HepG2 (cell line): ENCODE data around the gene C10orf143. TPM values are rescaled to one million over a fixed set of nuclear protein-coding genes. Genes with fewer than 3 reads are reported as not detected.
A peak's percentile ranks its signal among the peaks of the same experiment; 100 is the strongest.

ENCODE experiments used
- ATAC-seq: fragments of 200-7000 bp; cut with Tn5 transposase; 3 replicates; pipeline ENCODE4 v1.9.1; 2020; ENCODE audit warnings: mild to moderate bottlenecking, moderate library complexity
- BruUV-seq: library from RNA; stranded (reverse); fragments of 400-500 nt; replicated peaks from 2 replicates; lab custom pipeline; 2021; lab: Mats Ljungman, UMichigan
- CTCF ChIA-PET: fragments of 300-600 bp; formaldehyde crosslinking; extraction: SDS; loops from one replicate; lab custom pipeline; 2021; ENCODE audit warnings: low total read pairs, inconsistent platforms, low intra/inter-chr PET ratio; lab: Yijun Ruan, JAX
- POLR2A ChIA-PET: fragments of 350-600 bp; sonication (Branson Sonifier 250); formaldehyde crosslinking; loops from one replicate; lab custom pipeline; 2020; ENCODE audit warnings: antibody characterized with exemption, inconsistent platforms; lab: Yijun Ruan, JAX
- DNase-seq: peaks from one replicate; pipeline ENCODE4 v3.0.0-alpha.2; 2015; ENCODE audit warnings: low spot score
- FAIRE-seq: peaks from 3 replicates; lab custom pipeline; 2011; peaks lifted over from hg19 to GRCh38; lab: Jason Lieb, UNC
- H2AFZ ChIP-seq: one replicate; pipeline ENCODE4 v1.6.1; 2011; ENCODE audit warnings: low read length, inconsistent platforms
- H3K27ac ChIP-seq: fragments of 300-600 bp; 3 replicates; pipeline ENCODE4 v1.8.0; 2011; ENCODE audit warnings: mixed run types, mild to moderate bottlenecking, mixed read lengths, low read length, inconsistent platforms; ENCODE audit not compliant: insufficient read depth; ENCODE audit errors: extremely low read length
- H3K27me3 ChIP-seq, 2 experiments: fragments of 200-600 bp in 1 of 2; 2 replicates in 1 of 2; 3 replicates in 1 of 2; pipeline versions ENCODE4 v1.6.0 to v1.8.0; 2011; ENCODE audit warnings: low read length in 2 of 2, mild to moderate bottlenecking in 2 of 2, moderate library complexity in 2 of 2, inconsistent platforms in 1 of 2; ENCODE audit not compliant: insufficient read depth in 2 of 2, control insufficient read depth in 1 of 2
- H3K36me3 ChIP-seq, 2 experiments: fragments of 200-600 bp in 1 of 2; replicated peaks in 1 of 2; 2 replicates in 1 of 2; 3 replicates in 1 of 2; pipeline versions ENCODE4 v1.5.1 to v1.8.0; 2011; ENCODE audit warnings: low read length in 2 of 2, inconsistent platforms in 1 of 2; ENCODE audit not compliant: insufficient read depth in 2 of 2, control insufficient read depth in 1 of 2
- H3K4me1 ChIP-seq: 2 replicates; pipeline ENCODE4 v1.5.1; 2012; ENCODE audit warnings: low read length, inconsistent platforms; ENCODE audit not compliant: insufficient read depth
- H3K4me2 ChIP-seq: 2 replicates; pipeline ENCODE4 v1.6.0; 2011; ENCODE audit warnings: low read depth, low read length, inconsistent platforms
- H3K4me3 ChIP-seq, 3 experiments: fragments of 200-600 bp in 1 of 3; sonication (generic), shearing (Covaris generic) in 1 of 3; replicated peaks in 1 of 3; 2 replicates each; pipeline ENCODE4 v1.5.1; 2011 to 2016; ENCODE audit warnings: low read length in 3 of 3, inconsistent platforms in 2 of 3, low read depth in 2 of 3, mild to moderate bottlenecking in 2 of 3, control low read depth in 1 of 3, mixed read lengths in 1 of 3; ENCODE audit not compliant: insufficient read depth in 1 of 3
- H3K79me2 ChIP-seq: one replicate; pipeline ENCODE4 v1.6.1; 2011; ENCODE audit warnings: low read length, inconsistent platforms; ENCODE audit not compliant: insufficient read depth
- H3K9ac ChIP-seq: 2 replicates; pipeline ENCODE4 v1.6.0; 2011; ENCODE audit warnings: mild to moderate bottlenecking, low read depth, low read length, inconsistent platforms; ENCODE audit not compliant: insufficient read depth
- H3K9me3 ChIP-seq: 2 replicates; pipeline ENCODE4 v1.5.1; 2012; ENCODE audit warnings: mild to moderate bottlenecking, low read length
- H4K20me1 ChIP-seq: 2 replicates; pipeline ENCODE4 v1.6.0; 2011; ENCODE audit warnings: inconsistent platforms, mild to moderate bottlenecking, low read length, moderate library complexity; ENCODE audit not compliant: insufficient read depth
- GATAD2A ChIP-seq: IDR thresholded peaks from 2 replicates; pipeline ENCODE4 v1.6.1; 2016
- MEIS2 ChIP-seq: sonication (generic); formaldehyde crosslinking; IDR thresholded peaks from 2 replicates; pipeline ENCODE4 v1.9.0; 2021; ENCODE audit warnings: mild to moderate bottlenecking, missing genetic modification reagents
- NKX3-1 ChIP-seq: sonication (generic); formaldehyde crosslinking; IDR thresholded peaks from 2 replicates; pipeline ENCODE4 v1.5.0; 2020; ENCODE audit warnings: missing genetic modification reagents
- NR2F6 ChIP-seq, 2 experiments: IDR thresholded peaks; 2 replicates each; pipeline ENCODE4 v1.6.1; 2016; ENCODE audit warnings: antibody characterized with exemption in 1 of 2, mild to moderate bottlenecking in 1 of 2
- PHF8 ChIP-seq: sonication (generic); formaldehyde crosslinking; IDR thresholded peaks from 2 replicates; pipeline ENCODE4 v1.5.0; 2020; ENCODE audit warnings: missing genetic modification reagents
- POLR2G ChIP-seq: fragments of 200-400 bp; formaldehyde crosslinking; IDR thresholded peaks from 2 replicates; pipeline ENCODE4 v1.6.1; 2018; ENCODE audit warnings: mild to moderate bottlenecking, low read depth, low read length, moderate library complexity
- PTBP1 ChIP-seq: fragments of 200-400 bp; formaldehyde crosslinking; IDR thresholded peaks from 2 replicates; pipeline ENCODE4 v1.6.1; 2018; ENCODE audit warnings: low read length, low read depth; ENCODE audit not compliant: poor library complexity, severe bottlenecking
- SIN3A ChIP-seq: IDR thresholded peaks from 2 replicates; pipeline ENCODE4 v1.6.1; 2011; ENCODE audit warnings: low read depth, mild to moderate bottlenecking, control low read depth, low read length, borderline replicate concordance
- ZNF282 ChIP-seq: fragments of 450-650 bp; IDR thresholded peaks from 2 replicates; pipeline ENCODE4 v1.6.1; 2018; ENCODE audit not compliant: partially characterized antibody
- ZNF605 ChIP-seq: sonication (generic); formaldehyde crosslinking; IDR thresholded peaks from 2 replicates; pipeline ENCODE4 v1.8.0; 2022; ENCODE audit warnings: mild to moderate bottlenecking, missing genetic modification reagents
- ZSCAN31 ChIP-seq: sonication (generic); formaldehyde crosslinking; IDR thresholded peaks from 2 replicates; pipeline ENCODE4 v1.5.0; 2020; ENCODE audit warnings: low read depth, mild to moderate bottlenecking, missing genetic modification reagents
- ZSCAN9 ChIP-seq: IDR thresholded peaks from 2 replicates; pipeline ENCODE4 v1.6.1; 2016; ENCODE audit warnings: borderline replicate concordance
- WGBS: methylation state at CpG from one replicate; pipeline ENCODE4 v1.1.6; 2017; ENCODE audit warnings: low lambda C conversion rate; 5-methylcytosine and 5-hydroxymethylcytosine counted together
- in situ Hi-C: cut with HindIII; loops from 2 replicates; pipeline ENCODE4 v1.10.0; 2017; ENCODE audit warnings: low pct_unique_long_range_greater_than_20kb; ENCODE audit not compliant: extremely low pct_ligation_motif_present
- intact Hi-C: fragments of 100-400 bp; cut with micrococcal nuclease; formaldehyde crosslinking; loops from one replicate; pipeline ENCODE4 v1.10.0; 2022; ENCODE audit not compliant: unreplicated experiment
- polyA plus RNA-seq, 8 experiments: library from polyadenylated mRNA; depleted of rRNA in 3 of 8; stranded (reverse) in 7 of 8; unstranded in 1 of 8; fragments of >200 nt; fragmentation: Illumina TruSeq in 4 of 8; extraction: Trizol in 4 of 8; gene quantifications; 2 replicates each; pipeline versions ENCODE4 v1.2.1 to v1.2.3, GENCODE V29; 2011 to 2016; ENCODE audit warnings: low read depth in 4 of 8, missing spikeins in 1 of 8, mixed read lengths in 1 of 8; ENCODE audit not compliant: insufficient read depth in 1 of 8
- total RNA-seq, 5 experiments: library from RNA; depleted of rRNA; stranded (reverse); fragments of >200 nt; fragmentation: Illumina TruSeq; extraction: Trizol; gene quantifications; 2 replicates each; pipeline ENCODE4 v1.2.3, GENCODE V29; 2016; ENCODE audit warnings: low read depth in 1 of 5
- TF ChIP-seq, protein P1 (sequence below): sonication (generic); formaldehyde crosslinking; IDR thresholded peaks from 2 replicates; pipeline ENCODE4 v1.4.0; 2020; ENCODE audit warnings: mild to moderate bottlenecking, missing genetic modification reagents
- TF ChIP-seq, protein P2 (sequence below): sonication (generic); formaldehyde crosslinking; IDR thresholded peaks from 2 replicates; pipeline ENCODE4 v1.9.0; 2022; ENCODE audit warnings: missing genetic modification reagents, mild to moderate bottlenecking, borderline replicate concordance
- TF ChIP-seq, protein P3 (sequence below): sonication (generic); formaldehyde crosslinking; IDR thresholded peaks from 2 replicates; pipeline ENCODE4 v1.5.1; 2020; ENCODE audit warnings: missing genetic modification reagents, mild to moderate bottlenecking, borderline replicate concordance
- TF ChIP-seq, protein P4 (sequence below): sonication (generic); formaldehyde crosslinking; IDR thresholded peaks from 2 replicates; pipeline ENCODE4 v1.4.0; 2020; ENCODE audit warnings: missing genetic modification reagents

C10orf143 gene
- total and polyA plus RNA-seq, 2 of the 13 experiments (the other 11 are each of a cell fraction or from before 2014, with no cell fraction given) = 0.21 to 0.91 TPM

DNA sequence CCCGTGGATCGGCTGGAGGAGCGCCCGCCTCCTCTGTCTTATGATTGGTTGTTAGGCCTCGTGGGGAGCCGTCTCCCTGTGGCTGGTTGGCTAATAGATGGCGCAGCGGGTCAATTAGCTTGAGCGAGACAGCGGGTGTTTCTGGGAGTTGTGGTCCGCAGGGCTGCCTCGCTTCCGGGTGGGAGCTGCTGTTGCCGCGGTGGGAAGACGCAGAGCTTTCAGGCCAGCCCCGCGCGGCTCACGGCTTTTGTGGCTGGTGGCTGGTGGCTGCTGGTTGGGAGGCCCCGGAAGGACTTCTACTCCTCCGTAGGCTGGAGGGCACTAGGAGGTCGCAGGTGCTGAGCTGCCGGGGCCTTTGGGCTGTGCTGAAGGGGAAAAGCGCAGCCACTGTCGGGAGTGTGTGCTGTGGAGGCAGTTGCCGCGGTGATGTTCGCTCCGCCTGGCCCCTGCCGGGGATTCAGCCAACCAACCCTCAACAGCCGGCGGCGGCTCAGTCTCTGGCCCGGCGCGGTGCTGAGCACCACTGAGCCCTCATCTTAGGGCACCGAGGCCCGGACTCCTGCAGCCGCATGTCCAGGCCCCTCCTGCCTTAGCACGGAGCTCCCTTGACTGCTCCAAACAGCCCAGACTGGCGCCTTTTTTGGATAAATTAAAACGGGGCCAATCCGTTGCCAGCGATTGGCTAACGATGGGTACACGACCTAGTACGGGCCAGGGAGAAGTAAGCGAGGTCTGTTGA is 652 bp upstream of the C10orf143 start:
- H3K79me2 ChIP-seq = peaks cover 10% of the 10 kb centered on the region
- H3K9ac ChIP-seq = peak overlapping the region; percentile 94
- FAIRE-seq = peak; percentile 80
- CTCF ChIA-PET = no interaction called here
- H3K4me3 ChIP-seq = peak overlapping the region; percentile 65 to 93 (median 73)
- in situ Hi-C loops (no loop called here), intact Hi-C loops (loop anchor here (2.0 to 10.0 kb wide), 2 partner anchors 68 to 646 kb away; partner anchors contain the start of gene MGMT)
- H3K27me3 ChIP-seq = peaks cover 0 to 4% of the 10 kb centered on the region in 2 experiments; a peak in 1 of 5 replicates
- H3K9me3 ChIP-seq = no peaks in the 10 kb centered on the region
- TSS peak; percentile 88 for BruUV-seq
- WGBS = 6% methylated on average over 9 of the region's 49 CpGs
- H2AFZ ChIP-seq = peak overlapping the region; percentile 67
- H3K4me2 ChIP-seq = peak overlapping the region; percentile 100
- DNase-seq = peak; percentile 96
- POLR2A ChIA-PET = interaction anchor here (1.2 to 4.0 kb wide), 9 partner anchors 12 to 971 kb away, joined by 3 to 221 read pairs (median 5); partner anchors contain the start of gene GLRX3
- no peaks in the 10 kb centered on the region for H3K36me3 ChIP-seq
- H3K27ac ChIP-seq = peak overlapping the region; percentile 87
- H3K4me1 ChIP-seq = peaks cover 23% of the 10 kb centered on the region
- H4K20me1 ChIP-seq = peaks cover 5% of the 10 kb centered on the region; the same call in 1 of the 2 replicates
- ATAC-seq = peak; percentile 93
- TF ChIP-seq PTBP1 = no peak
- TF ChIP-seq, protein P1, sequence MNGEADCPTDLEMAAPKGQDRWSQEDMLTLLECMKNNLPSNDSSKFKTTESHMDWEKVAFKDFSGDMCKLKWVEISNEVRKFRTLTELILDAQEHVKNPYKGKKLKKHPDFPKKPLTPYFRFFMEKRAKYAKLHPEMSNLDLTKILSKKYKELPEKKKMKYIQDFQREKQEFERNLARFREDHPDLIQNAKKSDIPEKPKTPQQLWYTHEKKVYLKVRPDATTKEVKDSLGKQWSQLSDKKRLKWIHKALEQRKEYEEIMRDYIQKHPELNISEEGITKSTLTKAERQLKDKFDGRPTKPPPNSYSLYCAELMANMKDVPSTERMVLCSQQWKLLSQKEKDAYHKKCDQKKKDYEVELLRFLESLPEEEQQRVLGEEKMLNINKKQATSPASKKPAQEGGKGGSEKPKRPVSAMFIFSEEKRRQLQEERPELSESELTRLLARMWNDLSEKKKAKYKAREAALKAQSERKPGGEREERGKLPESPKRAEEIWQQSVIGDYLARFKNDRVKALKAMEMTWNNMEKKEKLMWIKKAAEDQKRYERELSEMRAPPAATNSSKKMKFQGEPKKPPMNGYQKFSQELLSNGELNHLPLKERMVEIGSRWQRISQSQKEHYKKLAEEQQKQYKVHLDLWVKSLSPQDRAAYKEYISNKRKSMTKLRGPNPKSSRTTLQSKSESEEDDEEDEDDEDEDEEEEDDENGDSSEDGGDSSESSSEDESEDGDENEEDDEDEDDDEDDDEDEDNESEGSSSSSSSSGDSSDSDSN (CRISPR knock-in tag) = peak; percentile 78
- TF ChIP-seq, protein P2, sequence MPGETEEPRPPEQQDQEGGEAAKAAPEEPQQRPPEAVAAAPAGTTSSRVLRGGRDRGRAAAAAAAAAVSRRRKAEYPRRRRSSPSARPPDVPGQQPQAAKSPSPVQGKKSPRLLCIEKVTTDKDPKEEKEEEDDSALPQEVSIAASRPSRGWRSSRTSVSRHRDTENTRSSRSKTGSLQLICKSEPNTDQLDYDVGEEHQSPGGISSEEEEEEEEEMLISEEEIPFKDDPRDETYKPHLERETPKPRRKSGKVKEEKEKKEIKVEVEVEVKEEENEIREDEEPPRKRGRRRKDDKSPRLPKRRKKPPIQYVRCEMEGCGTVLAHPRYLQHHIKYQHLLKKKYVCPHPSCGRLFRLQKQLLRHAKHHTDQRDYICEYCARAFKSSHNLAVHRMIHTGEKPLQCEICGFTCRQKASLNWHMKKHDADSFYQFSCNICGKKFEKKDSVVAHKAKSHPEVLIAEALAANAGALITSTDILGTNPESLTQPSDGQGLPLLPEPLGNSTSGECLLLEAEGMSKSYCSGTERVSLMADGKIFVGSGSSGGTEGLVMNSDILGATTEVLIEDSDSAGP (CRISPR knock-in tag) = peak; percentile 5; the same call in 1 of the 2 replicates
- TF ChIP-seq ZSCAN9 (CRISPR knock-in tag) = no peak
- TF ChIP-seq GATAD2A (CRISPR knock-in tag) = no peak
- TF ChIP-seq ZNF282 = no peak
- TF ChIP-seq ZNF605 = 0 out of 2 replicates have a peak, but pooled peaks have one; percentile 71
- TF ChIP-seq, protein P3, sequence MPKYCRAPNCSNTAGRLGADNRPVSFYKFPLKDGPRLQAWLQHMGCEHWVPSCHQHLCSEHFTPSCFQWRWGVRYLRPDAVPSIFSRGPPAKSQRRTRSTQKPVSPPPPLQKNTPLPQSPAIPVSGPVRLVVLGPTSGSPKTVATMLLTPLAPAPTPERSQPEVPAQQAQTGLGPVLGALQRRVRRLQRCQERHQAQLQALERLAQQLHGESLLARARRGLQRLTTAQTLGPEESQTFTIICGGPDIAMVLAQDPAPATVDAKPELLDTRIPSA (CRISPR knock-in tag) = no peak
- no peak for TF ChIP-seq ZSCAN31
- TF ChIP-seq MEIS2 (CRISPR knock-in tag) = peak; percentile 50; the same call in 1 of the 2 replicates
- TF ChIP-seq, protein P4, sequence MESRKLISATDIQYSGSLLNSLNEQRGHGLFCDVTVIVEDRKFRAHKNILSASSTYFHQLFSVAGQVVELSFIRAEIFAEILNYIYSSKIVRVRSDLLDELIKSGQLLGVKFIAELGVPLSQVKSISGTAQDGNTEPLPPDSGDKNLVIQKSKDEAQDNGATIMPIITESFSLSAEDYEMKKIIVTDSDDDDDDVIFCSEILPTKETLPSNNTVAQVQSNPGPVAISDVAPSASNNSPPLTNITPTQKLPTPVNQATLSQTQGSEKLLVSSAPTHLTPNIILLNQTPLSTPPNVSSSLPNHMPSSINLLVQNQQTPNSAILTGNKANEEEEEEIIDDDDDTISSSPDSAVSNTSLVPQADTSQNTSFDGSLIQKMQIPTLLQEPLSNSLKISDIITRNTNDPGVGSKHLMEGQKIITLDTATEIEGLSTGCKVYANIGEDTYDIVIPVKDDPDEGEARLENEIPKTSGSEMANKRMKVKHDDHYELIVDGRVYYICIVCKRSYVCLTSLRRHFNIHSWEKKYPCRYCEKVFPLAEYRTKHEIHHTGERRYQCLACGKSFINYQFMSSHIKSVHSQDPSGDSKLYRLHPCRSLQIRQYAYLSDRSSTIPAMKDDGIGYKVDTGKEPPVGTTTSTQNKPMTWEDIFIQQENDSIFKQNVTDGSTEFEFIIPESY (CRISPR knock-in tag) = no peak
- peak; percentile 78; the same call in 1 of the 2 replicates for TF ChIP-seq SIN3A
- no peak for TF ChIP-seq NR2F6 (IDR thresholded peaks at IDR 0.05)
- TF ChIP-seq NR2F6 (CRISPR knock-in tag; IDR thresholded peaks at IDR 0.05) = no peak
- peak; percentile 70; the same call in 1 of the 2 replicates for TF ChIP-seq NKX3-1 (CRISPR knock-in tag)
- TF ChIP-seq PHF8 = no peak
- TF ChIP-seq POLR2G = peak; percentile 66; the same call in 1 of the 2 replicates
